Measurements from ENCODE around the gene CES2.

Gene CES2

DNA sequence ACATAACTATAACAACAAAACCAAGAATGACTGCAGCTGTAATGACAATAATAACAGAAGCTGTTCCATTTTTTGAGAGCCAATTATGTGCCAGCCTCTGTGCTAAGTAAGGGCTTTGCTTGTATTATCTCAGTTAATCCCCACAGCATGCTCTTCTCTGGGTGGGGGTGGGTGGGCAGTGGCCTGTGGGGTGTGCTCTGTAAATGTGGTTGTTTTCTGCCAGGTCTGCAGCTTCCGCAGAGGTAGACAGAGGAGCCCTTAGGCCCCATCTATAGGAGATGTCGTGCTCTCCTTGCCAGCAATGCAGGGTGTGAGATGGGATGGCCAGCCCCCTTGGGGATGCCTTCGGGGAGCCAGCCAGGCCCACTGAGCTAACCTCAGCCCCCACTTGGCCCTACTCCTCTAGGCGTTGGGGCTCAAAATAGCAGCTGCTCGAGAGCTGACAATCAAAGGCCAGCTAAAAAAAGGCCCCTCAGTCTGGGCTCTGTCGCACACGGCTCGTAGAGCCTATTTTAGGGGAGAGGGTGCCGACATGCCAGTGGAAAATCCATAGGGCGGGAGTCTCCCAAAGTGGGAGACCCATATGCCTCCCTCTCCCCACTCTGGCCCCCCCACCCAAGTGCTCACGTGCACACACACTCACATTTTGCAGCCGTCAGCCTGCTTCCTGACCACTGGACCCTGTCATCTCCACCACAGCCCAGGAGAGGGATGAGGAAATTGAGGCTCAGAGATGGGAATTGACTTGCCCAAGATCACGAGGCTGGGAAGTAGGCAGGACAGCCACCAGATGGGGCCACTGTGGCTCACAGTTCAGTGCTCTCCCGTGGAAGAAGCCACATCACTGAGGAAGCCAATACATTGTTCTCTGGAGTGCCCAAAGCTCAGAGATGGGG, 32.4 kb upstream of the CES2 start:
- DNase-seq (ENCODE audit: low read depth), result no peak

DNA sequence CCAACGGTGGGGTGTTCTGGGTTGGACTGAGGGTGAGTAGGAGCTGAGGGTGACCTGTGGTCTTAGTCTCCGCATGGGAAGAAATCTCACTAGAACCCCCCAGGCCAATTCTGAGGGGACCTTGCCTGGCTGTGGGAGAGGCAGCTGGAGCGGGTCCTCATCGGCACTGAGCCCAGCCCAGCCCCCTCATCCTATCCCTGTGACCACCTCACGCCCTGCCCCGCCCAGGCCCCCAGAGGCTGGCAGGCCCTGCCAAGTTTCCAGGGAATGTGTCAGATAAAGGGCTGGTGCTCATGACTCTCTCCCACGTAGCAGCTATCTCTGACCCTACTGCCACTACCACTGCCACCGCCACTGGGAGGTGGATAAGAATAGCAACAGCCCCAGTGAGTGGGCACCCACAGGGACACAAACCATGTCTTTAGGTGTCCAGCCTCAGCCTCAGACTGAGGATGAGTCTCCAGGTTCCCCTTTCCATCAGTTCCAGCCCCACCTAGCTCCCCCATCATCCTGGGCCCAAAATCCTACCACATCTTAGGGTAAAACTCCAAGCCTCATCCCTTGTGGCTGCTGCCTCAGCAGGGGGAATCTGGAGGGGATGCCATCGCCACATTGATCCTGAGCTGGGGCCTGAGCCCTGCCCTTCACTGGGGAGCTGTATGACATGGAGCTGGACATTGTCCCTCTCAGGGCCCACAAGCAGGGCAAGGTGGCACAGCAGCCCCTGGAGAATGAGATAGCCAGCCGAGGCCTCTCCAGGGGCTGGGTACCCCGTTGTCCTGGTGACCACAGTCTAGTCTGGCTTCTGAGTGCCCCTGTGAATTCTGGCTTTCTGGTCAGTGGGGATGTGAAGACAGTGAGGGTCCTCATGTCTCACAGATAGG, 31.5 kb upstream of the CES2 start:
- DNase-seq (ENCODE audit: low read depth), result no peak

DNA sequence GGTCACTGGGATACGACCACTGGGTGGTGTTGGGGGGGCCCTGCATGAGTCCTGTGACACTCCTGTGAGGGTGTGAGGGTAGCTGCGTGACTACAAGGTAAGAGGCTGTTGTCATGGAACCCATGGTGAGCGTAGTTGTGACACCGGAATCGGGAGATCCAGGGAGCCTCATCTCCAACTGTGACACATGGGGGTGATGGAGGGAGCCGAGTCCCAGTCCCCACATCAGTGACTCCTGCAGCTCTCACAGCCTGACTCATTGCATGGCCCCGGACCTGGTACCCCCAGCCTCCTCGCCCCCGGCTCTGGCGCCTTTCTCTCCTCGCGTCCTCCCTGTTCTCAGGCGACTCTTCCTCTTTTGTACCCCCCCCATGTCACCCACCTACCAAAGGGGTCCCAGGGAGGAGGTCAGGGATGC, 30.9 kb upstream of the CES2 start:
- no peak for DNase-seq (ENCODE audit: low read depth)

DNA sequence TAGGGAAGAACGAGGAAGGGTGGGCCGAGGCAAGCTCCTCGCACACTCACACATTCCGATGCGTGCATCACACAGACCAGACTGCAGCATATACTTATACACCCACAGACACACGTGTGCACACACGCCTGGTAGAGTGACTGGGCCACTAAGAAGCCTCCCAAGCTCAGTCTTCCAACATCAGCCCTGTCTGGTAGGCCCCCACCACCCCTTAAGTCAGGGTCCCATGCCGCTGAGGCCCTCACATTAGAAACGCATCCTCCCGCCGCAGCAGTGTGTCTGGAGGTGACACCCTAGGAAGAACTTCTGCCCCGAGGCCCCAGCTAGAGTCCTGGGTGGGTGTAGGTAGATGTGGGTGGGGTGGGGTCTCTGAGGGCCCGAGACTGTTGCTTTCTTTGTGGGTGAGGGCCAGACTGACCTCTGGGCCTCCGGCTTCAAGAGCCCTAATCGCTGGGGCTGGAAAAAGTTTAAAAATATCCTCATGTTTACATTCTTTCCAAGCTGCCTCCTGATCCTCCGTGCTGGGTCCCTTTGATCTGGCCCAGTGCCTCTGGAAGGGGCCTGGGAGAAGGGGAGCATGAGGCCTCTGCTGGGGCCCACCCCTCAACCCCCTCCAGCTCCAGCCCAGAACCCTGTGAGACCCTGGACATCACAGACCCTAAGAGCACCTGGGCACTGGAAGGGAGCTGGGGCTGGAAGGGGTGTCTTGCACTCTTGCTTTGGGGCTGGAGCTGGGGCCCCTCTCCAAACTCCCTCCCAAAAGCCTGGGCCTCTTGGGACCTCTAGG, 30.3 kb upstream of the CES2 start:
- no peak for DNase-seq (ENCODE audit: low read depth)

DNA sequence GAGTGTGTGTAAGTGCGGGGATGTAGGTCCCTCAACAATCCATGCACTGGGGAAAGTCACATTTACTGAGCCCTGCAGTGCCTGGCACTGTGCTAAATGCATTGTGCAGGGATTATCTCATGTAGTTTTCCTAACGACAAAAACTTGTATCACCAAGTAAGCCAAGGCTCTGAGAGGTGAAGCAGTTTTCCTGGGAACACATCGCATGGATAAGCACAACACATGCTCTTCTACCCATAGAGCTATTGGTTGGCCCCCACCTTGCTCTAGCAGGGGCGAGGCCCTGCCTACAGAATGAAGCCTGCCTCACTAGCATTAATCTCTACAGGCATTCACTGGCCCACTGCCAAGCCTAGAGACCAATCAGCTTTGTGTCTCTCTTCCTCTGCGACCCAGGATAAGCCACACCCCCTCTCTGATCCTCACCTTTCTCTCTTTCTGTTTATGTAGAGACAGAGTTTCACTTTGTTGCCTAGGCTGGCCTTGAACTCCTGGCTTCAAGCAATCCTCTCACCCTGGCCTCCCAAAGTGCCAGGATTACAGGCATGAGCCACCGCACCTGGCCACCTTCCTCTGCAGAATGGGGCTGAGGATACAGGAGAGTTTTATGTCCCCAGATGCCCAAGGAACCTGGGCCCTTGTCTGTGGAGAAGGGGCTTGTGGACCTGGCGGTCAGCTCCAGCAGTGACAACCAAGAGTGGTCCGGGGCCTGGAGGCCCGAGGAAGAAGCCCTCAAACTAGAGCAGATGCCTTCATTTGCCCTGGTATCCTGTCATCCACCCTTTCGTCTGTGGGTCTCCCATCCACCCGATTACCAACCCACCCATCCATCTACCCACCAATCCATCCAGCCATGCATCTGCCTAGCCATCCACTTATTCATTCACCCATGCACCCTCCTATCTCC, 29.4 kb upstream of the CES2 start:
- DNase-seq (ENCODE audit: low read depth), result no peak

DNA sequence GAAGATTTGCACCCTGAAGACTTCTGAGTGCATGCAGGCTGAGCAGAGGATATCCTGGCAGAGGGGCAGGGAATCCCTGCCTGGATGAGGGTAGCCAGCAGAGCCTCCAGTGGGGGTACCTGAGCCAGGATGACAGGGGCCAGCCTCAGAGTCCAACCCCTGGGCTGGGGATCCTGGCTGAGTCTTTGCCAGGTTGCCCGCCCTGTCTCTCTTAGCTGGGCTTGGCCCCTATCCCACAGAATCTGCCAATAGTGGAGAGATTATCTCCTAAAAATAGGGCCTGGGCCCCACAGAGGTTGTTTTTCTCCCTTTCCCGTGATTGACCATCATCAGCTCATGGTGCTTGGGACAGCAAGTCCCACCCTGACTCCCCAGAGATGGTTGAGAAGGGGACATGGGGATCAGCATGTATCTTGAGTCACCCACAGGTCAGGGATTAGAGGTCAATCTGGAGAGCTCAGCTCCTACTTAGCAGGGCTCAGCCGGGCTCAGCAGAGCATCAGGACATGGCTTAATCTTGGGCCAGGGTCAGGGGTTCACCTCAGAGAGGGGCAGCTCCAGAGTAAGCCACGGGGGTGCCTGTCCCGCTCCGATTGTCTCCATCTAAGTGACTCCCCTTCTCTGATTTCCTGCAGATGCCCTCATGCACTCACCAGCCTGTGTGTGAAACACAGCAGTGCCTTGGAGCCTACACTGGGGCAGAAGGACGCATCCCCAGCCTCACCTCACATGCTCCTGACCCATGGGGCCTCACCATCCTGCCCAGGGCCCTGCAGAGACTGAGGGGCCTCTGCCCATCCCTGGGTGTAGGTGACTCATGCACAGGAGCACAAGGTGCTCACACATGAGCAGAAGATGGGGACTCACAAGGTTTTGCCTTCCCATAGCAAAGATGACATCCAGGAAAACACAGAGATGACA, 28.1 kb upstream of the CES2 start:
- DNase-seq (ENCODE audit: low read depth), result no peak

DNA sequence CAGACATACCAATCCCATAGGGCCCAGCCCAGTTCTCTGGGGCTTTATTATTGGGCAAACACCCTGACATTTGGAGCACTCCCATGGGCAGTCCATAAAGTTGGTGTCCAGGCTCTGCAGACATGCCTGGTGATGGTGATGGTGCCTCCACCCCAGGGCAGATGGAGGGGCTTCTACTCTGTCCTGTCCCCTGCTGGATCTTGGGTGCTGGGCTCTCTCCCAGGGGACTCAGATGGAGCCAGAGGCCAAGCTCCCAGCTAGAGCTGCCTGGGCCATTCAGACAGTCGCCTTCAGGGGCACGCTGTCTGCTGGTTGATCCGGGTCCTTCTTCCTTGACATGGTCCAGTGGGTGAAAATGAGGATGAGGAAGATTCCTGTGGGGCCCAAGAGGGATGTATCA, 27.2 kb upstream of the CES2 start:
- no peak for DNase-seq (ENCODE audit: low read depth)

DNA sequence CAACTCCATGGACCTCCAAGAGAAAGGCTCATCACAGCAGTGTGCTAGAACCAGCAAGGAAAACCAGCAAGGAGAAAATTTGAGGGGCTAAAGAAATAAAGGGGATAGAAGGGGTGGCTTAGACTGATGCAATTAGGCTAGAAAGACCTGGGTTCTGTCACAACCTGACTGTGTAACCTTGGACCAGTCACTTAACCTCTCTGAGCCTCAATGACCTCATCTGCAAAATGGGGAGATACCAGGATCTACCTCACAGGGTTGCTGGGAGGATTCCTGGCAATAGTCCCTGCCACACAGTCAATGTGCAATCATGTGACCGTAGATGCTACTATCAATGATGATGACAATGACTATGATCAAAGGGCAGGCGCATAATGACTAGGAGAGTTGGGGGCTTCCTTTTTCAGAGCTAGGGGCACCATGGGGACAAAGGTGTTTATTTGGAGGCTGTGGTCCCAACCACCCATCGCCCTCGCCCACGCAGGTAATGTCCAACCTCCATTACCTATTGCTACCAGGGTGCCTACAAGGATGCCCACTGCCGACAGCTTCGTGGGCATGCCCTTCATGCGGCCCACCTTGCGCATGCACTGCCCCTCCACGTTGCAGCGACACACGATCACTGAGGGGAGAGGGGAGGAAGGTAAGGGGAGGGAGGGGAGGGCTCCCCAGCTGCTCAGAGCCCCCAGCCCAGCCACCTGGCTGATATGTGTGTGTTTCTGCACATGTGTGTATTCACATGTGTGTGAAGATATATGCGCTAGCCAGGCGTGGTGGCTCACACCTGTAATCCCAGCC, 26.4 kb upstream of the CES2 start:
- DNase-seq (ENCODE audit: low read depth), result no peak

DNA sequence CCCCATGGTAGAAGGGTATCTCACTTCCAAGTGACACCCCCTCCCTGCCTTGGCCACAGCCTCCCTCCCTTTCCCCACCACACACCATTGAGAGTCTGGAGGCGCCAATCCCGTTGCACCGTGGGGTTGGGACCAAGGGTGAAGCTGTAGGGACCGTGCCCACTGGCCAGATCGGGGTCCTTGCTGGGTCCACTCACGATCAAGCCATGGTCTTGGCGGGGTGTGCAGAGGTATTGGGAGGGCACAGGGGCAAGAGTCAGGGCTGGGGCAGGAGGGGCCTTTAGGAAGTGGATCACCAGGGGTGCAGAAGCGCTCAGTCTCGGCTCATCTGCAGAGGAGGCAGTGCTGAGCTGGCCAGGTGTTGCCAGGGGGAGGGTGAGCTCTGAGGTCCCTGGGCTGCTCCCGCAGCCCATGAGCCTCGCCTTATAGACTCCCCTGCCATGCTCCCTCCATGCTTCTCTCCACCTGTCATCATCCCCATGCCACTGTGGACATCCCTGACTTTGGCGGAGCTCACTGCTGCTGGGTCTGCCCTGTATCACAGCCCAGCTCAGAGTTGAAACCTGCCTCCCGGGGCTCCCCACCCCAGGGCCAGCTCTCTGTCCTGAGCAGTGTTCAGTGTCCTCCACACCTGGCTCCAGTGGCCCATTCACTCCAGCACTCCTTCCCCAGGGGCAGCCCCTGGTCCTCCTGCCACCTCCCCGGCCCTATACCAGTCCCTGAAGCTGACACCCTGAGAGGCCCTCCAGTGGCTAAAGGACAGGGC, 25.0 kb upstream of the CES2 start:
- no peak for DNase-seq (ENCODE audit: low read depth)

DNA sequence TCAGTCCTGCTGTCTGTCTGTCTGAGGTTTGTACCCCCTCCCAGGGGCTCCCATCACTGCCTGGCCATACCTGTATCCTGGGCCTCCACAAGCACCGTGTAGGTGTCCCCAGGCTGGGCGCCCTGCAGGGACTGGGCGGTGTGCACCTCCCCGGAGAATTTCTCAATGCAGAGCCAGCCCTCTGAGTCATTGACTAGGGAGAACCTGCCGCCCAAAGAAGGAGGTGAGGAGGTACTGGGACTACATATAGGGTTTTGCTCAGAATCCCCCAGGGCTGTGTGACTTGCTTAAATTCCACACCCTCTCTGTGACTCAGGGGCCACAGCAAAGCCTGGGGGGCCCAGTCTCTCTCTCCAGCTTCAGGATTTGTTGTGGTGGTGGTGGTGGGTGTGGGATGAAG, 24.2 kb upstream of the CES2 start:
- no peak for DNase-seq (ENCODE audit: low read depth)

DNA sequence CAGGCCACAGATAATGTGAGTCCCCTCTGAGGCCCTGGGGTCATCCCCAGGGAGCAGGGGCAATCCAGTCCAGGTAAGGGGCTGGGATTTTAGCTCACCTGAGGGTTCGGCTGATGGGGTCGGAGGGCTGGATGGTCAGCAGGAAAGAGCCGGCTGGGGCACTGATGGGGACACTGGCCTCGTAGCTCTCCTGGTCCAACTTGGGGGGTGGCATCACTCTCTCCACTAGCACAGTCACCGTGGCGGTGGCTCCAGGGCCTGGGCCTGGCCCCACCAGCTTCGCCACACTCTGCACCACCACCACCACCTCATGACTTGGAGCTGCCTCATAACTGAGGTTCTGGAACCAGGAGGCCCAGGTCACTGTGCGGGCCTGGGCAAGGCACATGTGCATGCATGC, 23.5 kb upstream of the CES2 start:
- no peak for DNase-seq (ENCODE audit: low read depth)

DNA sequence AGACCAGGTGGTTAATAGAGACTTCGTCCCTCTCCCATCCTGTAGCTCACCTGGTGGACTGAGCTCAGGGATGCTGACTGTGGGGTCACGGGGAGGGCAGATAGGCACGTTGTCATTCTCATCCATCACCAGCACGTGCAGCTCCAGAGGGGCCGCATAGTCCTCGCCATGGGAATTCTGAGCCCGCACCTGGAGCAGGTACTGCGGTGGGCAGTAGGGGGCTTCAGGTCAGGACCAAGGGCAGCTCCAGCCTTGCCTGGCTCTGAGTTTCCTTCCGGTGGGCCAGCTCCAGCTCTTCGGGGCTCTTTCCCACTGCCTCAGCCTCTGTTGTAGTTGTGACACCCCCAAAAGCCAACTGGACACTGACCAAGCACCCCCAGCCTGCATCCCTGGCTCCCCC, 22.2 kb upstream of the CES2 start:
- DNase-seq (ENCODE audit: low read depth), result no peak

DNA sequence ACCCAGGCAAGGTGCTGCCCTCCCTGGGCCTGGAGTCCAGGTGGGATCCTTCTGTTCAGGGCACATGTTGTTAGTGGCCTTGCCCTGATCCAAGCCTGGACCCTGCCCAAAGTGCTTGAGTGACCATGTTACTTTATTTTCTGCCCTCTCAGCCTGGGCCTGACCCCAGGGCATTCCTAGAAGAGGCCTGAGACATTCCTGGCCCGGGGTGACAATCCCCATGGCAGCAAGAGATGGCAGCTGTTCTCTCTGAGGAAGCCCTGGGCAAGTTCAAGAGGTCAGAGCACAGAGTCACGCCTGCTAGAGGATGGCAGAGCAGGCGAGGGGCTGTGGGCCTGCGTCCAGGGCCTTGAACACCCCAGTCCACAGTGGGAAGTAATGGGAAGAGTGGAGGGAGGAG, 21.6 kb upstream of the CES2 start:
- DNase-seq (ENCODE audit: low read depth), result no peak

DNA sequence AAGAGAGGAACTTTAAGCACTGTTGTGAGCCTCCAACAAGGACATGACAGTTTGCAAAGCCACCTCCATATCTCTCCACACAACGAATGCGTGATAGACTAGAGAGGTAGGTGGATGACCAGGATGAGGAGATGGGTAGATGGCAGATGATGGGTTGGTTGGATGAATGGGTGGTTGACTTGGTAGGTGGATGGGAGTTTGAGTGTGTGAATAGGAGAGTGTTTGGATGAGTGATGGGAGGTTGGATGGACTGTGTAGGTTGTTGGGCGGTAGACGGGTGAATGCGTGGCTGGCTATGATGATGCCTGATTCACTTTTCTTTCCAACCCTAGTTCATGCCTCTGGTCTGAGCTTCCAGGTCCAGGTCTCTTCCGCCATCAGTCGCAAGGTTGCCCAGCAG, 20.8 kb upstream of the CES2 start:
- DNase-seq (ENCODE audit: low read depth), result no peak

DNA sequence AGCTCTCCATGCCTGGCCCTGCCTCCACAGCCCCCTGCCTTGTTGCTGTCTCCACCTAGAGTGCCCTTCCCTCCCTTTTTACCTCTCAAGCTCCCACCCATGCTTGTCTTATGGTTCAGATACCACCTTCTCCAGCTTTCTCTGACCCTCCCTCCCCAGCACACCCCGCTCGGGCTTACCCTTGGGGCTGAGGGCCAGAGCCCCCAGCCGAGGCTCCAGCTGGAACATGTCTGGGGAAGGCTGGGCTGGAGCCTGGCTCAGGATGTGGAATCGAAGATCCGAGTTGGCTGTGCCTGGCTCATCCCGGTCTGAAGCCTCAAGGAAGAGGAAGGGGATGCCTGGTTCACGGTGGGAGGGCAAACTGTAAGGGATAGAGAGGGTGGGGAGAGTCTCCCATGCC, 20.3 kb upstream of the CES2 start:
- DNase-seq (ENCODE audit: low read depth), result no peak

DNA sequence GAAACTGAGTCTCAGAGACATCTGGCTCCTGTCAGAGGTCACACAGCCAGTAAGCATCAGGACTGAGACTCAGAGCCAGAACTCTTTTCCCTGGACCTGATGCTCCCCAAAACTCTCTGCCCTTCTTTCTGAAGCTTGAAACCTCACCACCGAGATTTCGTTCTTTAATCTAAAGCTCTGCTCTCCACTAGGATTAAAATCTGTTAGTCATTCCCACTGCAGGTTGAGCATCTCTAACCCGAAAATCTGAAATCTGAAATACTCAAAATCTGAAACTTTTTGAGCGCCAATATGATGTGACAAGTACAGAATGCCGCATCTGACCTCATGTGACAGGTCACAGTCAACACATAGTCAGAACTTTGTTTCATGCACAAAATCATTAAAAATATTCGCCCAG, 18.8 kb upstream of the CES2 start:
- DNase-seq (ENCODE audit: low read depth), result no peak

DNA sequence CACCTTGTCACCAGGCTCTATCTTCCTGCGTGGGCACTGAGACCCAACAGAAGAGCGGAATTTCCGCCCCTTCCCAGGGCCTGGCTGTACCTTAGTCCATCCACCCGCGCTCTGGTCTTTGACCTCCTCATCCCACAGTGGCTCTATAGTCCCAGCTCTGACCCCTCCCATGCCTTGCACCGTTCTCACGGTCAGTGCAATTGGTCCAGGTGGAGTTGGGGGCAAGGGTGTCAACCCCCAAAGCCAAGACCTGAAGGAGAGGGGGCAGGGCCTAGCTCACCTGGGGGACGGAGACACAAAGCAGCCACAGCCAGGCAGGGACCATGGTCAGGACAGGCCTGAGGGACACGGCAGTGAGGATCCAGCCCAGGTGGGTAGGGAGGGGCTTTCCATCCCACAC, 17.6 kb upstream of the CES2 start:
- no peak for DNase-seq (ENCODE audit: low read depth)

DNA sequence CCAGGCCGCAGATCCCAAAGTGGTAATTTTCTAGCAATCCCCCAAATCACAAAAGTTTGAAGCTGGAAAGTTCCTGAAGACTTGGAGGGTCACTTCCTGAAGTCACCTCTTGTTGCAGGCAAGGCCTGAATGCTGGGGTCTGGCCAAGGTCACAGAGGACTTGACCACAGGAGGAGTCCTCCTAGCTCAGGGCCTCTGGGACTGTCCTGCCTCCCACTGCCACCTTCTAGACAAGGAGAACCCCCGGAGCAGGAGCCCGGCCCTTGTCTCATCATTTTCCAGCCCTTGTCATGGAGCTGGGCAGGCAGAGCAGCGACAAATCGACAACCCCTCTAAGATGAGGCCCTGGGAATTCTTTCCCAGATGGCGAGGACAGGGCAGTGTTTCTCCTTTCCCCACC, 17.0 kb upstream of the CES2 start:
- DNase-seq (ENCODE audit: low read depth), result no peak
